ENCODE measurements around the gene NFAM1. TPM values are rescaled to one million over a fixed set of nuclear protein-coding genes. Genes with fewer than 3 reads are reported as not detected.

The NFAM1 gene
- total and polyA plus RNA-seq, 4 donors, result 1.2 to 2.5 (median 1.8) TPM

DNA sequence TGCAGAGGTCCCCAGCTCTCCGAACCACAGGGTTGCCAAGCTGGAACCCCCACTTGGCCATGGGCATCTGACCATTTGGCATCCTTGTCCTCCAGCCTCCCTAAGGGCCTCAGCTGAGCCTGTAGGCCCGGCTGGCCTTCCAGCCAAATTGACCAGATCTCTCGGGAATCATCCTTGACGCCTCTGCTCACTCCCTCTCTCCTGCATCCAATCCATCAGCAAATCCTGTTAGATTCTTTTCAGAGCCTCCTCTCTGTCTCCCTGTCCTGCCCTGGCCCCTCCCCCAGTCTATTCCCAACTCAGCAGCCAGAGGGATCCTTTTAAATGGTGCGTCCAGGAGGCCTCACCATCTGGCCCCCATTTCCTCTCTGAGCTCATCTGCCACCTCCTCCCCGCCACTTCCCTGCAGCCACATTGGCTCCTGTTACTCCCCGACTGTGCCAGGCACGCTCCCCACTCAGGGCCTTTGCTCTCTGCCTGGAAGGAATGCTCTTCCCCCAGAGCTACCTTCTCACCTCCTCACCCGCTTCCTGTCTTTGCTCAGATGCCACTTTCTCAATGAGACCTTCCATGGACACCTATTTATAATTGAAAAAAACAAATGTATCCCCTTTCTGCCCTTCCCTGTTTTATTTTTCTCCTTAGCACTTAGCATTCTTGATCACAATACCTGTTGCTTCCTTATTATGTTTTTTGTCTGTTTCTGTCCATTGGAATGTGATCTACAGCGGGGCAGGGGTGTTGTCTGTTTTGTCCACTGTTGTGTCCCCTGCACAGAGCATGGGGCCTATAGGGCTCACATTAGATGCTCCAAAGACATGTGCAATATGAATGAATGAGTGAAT lies 78.1 kb downstream of the NFAM1 start:
- no peak overlapping the region for H3K27ac ChIP-seq (ENCODE audit: low read depth, low read length)
- 43% methylated on average over 10 of the region's 10 CpGs for WGBS (ENCODE audit: insufficient coverage)
- peak in 2 of 6 donors; percentile 71 to 85 for DNase-seq (ENCODE audit: low read depth in 4 of 6, low spot score in 6 of 6)

DNA sequence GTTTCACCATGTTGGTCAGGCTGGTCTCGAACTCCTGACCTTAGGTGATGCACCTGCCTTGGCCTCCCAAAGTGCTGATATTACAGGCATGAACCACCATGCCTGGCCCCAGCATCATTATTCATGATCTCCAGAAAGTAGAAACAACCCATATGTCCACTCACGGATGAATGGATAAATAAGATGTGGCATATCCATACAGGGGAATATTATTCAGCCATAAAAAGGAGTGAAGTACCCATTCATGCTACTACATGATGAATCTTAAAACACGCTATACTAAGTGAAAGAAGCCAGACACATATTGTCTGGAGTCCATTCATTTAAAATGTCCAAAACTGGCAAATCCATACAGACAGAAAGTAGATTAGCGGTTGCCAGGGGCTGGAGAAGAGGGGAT lies 81.8 kb downstream of the NFAM1 start:
- Histone ChIP-seq H3K27me3 (ENCODE audit: control insufficient read depth, insufficient read depth, low read length) (no peaks in the 10 kb centered on the region), H3K4me1 (ENCODE audit: control insufficient read depth, insufficient read depth, low read length) (peaks cover 40% of the 10 kb centered on the region), H3K9me3 (ENCODE audit: control insufficient read depth, insufficient read depth, low read length) (peaks cover 1% of the 10 kb centered on the region), H3K4me3 (ENCODE audit: low read depth, low read length) (no peak overlapping the region), H3K27ac (ENCODE audit: low read depth, low read length) (no peak overlapping the region), H3K36me3 (ENCODE audit: control insufficient read depth, insufficient read depth, low read length) (no peaks in the 10 kb centered on the region)
- no peak for DNase-seq (ENCODE audit: low read depth in 4 of 6, low spot score in 6 of 6)
- 100% methylated on average over 1 of the region's 4 CpGs for WGBS (ENCODE audit: insufficient coverage)

More for the DNA sequence above, 78.1 kb downstream of the NFAM1 start:
- H3K36me3 ChIP-seq (ENCODE audit: control insufficient read depth, insufficient read depth, low read length), result no peaks in the 10 kb centered on the region
- H3K27me3 ChIP-seq (ENCODE audit: control insufficient read depth, insufficient read depth, low read length), result no peaks in the 10 kb centered on the region
- peaks cover 1% of the 10 kb centered on the region for H3K9me3 ChIP-seq (ENCODE audit: control insufficient read depth, insufficient read depth, low read length)
- peaks cover 12% of the 10 kb centered on the region for H3K4me1 ChIP-seq (ENCODE audit: control insufficient read depth, insufficient read depth, low read length)
- H3K4me3 ChIP-seq (ENCODE audit: low read depth, low read length), result no peak overlapping the region

DNA sequence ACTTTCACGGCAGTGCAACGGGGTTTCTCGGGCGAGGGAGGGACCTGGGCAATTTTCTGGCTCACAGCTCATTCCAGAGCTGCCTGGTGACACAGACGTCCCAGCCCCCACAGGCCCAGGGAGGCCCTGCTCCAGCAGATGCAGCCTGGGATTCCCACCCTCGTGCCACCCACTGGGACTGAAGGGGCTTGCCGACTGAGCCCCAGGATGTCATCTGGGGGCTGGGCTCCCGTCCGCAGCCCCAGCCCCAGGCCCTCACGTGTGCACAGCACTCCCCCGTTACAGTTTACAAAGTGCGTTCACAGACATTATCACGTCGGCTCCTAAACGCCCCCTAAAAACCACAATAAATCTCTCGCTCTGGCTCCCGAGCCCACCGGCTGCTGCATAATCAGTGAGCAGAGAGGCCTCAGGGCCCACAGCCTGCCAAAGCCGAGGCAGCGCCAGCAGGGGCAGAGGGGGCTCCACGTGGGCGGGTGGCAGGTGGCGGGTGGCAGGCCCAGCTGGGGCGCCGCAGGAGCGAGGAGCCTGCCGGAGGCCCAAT lies 84.8 kb downstream of the NFAM1 start:
- Histone ChIP-seq H3K27me3 (ENCODE audit: control insufficient read depth, insufficient read depth, low read length) (no peaks in the 10 kb centered on the region), H3K4me3 (ENCODE audit: low read depth, low read length) (peak overlapping the region; percentile 9), H3K27ac (ENCODE audit: low read depth, low read length) (no peak overlapping the region), H3K9me3 (ENCODE audit: control insufficient read depth, insufficient read depth, low read length) (peaks cover 1% of the 10 kb centered on the region), H3K4me1 (ENCODE audit: control insufficient read depth, insufficient read depth, low read length) (peaks cover 58% of the 10 kb centered on the region), H3K36me3 (ENCODE audit: control insufficient read depth, insufficient read depth, low read length) (no peaks in the 10 kb centered on the region)
- 14% methylated on average over 27 of the region's 27 CpGs for WGBS (ENCODE audit: insufficient coverage)
- DNase-seq (ENCODE audit: low read depth in 4 of 6, low spot score in 6 of 6), result peak in 2 of 6 donors; percentile 89 to 90

DNA sequence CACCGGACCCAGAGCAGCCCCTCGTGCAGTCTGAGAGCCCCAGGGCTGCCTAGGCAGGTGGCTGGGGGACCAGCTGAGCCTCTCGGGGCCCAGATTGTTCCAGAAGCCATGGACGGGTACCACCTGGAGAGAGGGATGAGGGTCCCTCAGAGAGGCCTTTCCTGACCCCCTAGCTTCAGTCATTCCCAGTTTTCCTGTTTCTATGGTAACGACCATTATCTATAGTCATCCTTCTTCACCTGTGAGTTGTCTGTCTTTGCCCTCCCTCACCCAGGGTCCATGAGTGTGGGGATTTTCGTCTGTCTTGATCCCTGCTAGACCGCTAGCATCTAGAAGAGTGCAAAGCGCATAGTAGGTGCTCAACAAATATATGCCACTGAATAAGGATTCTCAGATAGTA lies 85.5 kb downstream of the NFAM1 start:
- peaks cover 1% of the 10 kb centered on the region for H3K9me3 ChIP-seq (ENCODE audit: control insufficient read depth, insufficient read depth, low read length)
- no peaks in the 10 kb centered on the region for H3K27me3 ChIP-seq (ENCODE audit: control insufficient read depth, insufficient read depth, low read length)
- H3K27ac ChIP-seq (ENCODE audit: low read depth, low read length), result no peak overlapping the region
- no peak for DNase-seq (ENCODE audit: low read depth in 4 of 6, low spot score in 6 of 6)
- peak overlapping the region; percentile 9 for H3K4me3 ChIP-seq (ENCODE audit: low read depth, low read length)
- no peaks in the 10 kb centered on the region for H3K36me3 ChIP-seq (ENCODE audit: control insufficient read depth, insufficient read depth, low read length)
- peaks cover 64% of the 10 kb centered on the region for H3K4me1 ChIP-seq (ENCODE audit: control insufficient read depth, insufficient read depth, low read length)
- WGBS (ENCODE audit: insufficient coverage), result 65% methylated on average over 4 of the region's 8 CpGs

DNA sequence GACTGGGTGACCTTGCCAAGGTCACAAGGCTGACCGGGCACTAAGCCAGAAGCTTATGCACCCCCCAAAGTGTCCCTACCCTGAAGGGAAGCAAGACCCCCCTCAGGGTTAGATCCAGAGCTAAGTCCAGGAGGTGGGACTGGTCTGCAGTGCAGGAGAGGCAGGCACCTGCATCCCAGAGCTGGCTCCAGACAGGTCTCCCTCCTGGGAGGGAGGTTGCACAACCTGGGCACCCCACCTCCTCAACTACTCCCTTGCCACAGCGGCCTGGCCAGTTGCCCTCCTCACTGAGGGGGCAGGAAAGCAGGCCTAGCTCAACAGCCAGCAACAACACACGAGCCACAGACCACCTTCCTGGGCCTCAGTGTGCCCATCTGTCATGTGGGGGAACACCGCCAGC lies 86.7 kb downstream of the NFAM1 start:
- Histone ChIP-seq H3K4me3 (ENCODE audit: low read depth, low read length) (no peak overlapping the region), H3K9me3 (ENCODE audit: control insufficient read depth, insufficient read depth, low read length) (peaks cover 1% of the 10 kb centered on the region), H3K27me3 (ENCODE audit: control insufficient read depth, insufficient read depth, low read length) (no peaks in the 10 kb centered on the region), H3K4me1 (ENCODE audit: control insufficient read depth, insufficient read depth, low read length) (peaks cover 75% of the 10 kb centered on the region), H3K27ac (ENCODE audit: low read depth, low read length) (no peak overlapping the region), H3K36me3 (ENCODE audit: control insufficient read depth, insufficient read depth, low read length) (no peaks in the 10 kb centered on the region)
- no peak for DNase-seq (ENCODE audit: low read depth in 4 of 6, low spot score in 6 of 6)
- 80% methylated on average over 2 of the region's 4 CpGs for WGBS (ENCODE audit: insufficient coverage)

DNA sequence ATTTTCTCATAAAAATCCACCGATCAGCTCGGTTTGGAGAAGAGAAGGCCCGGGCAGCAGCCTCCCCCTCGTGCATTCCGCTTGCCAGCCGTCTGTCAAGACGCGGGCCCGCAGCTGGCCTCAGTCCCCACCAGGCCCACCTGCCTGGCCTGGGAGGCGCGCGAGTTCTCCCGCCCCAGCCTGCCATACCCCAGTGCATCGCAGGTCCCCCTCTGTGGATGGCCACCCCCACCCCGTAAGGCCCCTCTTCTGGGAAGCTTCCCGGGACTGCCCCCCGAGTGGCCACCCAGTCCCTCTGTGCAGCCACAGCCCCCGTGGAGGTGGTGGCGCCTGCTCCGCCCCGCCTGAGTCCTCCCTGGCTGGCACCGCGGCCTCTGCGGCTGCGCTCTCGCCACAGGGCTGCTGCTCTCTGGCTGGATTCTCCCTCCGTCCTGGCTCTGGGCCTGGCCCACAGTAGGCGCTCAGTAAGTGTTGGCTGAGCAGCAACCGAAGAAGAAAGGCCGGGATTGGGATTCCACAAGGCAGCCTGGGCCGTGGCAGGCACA lies 87.8 kb downstream of the NFAM1 start:
- Histone ChIP-seq H3K27me3 (ENCODE audit: control insufficient read depth, insufficient read depth, low read length) (no peaks in the 10 kb centered on the region), H3K27ac (ENCODE audit: low read depth, low read length) (peak overlapping the region; percentile 75), H3K4me1 (ENCODE audit: control insufficient read depth, insufficient read depth, low read length) (peaks cover 85% of the 10 kb centered on the region), H3K9me3 (ENCODE audit: control insufficient read depth, insufficient read depth, low read length) (no peaks in the 10 kb centered on the region), H3K4me3 (ENCODE audit: low read depth, low read length) (peak overlapping the region; percentile 21), H3K36me3 (ENCODE audit: control insufficient read depth, insufficient read depth, low read length) (no peaks in the 10 kb centered on the region)
- DNase-seq (ENCODE audit: low read depth in 4 of 6, low spot score in 6 of 6), result peak in 3 of 6 donors; percentile 71 to 97 (median 93)
- WGBS (ENCODE audit: insufficient coverage), result 4% methylated on average over 31 of the region's 31 CpGs

DNA sequence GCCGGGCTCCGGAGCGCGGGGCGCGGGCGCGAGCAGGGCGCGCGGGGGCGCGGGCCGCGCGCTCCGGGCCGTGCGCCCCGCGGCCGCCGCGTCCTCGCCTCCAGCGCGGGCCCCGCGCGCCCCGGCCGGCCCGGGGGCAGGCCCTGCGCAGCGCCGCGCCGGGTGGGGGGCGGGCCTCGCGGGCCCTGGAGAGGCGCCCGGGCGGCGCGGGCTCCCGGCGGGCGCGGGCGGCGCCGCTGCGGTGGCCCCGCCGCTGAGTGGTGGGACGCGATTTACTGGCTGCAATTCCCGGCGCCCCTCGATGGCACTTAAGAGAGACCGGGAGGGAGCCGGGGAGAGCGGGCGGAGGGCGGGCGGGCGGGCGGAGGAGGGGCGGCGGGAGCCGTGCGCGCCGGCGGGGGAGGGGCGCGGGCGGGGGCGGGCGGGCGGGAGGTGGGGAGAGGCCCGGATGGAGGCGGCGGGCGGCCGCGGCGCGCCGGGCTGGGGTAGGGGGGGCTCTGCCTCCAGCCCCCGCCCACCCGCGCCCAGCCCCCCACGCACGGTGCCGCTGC lies 88.6 kb downstream of the NFAM1 start:
- under 1% methylated on average over 58 of the region's 97 CpGs for WGBS (ENCODE audit: insufficient coverage)
- no peak overlapping the region for H3K4me3 ChIP-seq (ENCODE audit: low read depth, low read length)
- H3K4me1 ChIP-seq (ENCODE audit: control insufficient read depth, insufficient read depth, low read length), result peaks cover 91% of the 10 kb centered on the region
- no peaks in the 10 kb centered on the region for H3K9me3 ChIP-seq (ENCODE audit: control insufficient read depth, insufficient read depth, low read length)
- DNase-seq (ENCODE audit: low read depth in 4 of 6, low spot score in 6 of 6), result peak in 2 of 6 donors; percentile 78 to 89
- no peak overlapping the region for H3K27ac ChIP-seq (ENCODE audit: low read depth, low read length)
- H3K36me3 ChIP-seq (ENCODE audit: control insufficient read depth, insufficient read depth, low read length), result no peaks in the 10 kb centered on the region
- H3K27me3 ChIP-seq (ENCODE audit: control insufficient read depth, insufficient read depth, low read length), result no peaks in the 10 kb centered on the region

DNA sequence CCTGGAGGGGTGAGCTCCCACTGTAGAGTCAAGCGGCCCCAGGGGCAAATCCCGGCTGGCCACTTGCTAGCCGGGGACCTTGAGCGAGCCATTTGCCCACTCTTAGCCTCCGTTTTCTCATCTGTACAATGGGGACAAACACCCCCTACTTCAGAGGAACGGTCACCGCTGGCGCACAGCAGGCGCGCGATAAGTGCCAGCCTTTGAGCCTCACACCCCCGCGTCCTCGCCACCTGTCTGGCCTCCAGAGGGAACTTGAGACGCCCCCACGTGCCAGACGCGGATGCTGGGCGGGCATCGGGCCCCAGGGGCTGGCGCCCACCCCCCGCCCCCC lies 89.1 kb downstream of the NFAM1 start:
- Histone ChIP-seq H3K4me1 (ENCODE audit: control insufficient read depth, insufficient read depth, low read length) (peaks cover 91% of the 10 kb centered on the region), H3K36me3 (ENCODE audit: control insufficient read depth, insufficient read depth, low read length) (no peaks in the 10 kb centered on the region), H3K9me3 (ENCODE audit: control insufficient read depth, insufficient read depth, low read length) (no peaks in the 10 kb centered on the region), H3K27ac (ENCODE audit: low read depth, low read length) (no peak overlapping the region), H3K4me3 (ENCODE audit: low read depth, low read length) (peak overlapping the region; percentile 35), H3K27me3 (ENCODE audit: control insufficient read depth, insufficient read depth, low read length) (no peaks in the 10 kb centered on the region)
- peak in 2 of 6 donors; percentile 51 to 61 for DNase-seq (ENCODE audit: low read depth in 4 of 6, low spot score in 6 of 6)
- WGBS (ENCODE audit: insufficient coverage), result 13% methylated on average over 22 of the region's 22 CpGs

DNA sequence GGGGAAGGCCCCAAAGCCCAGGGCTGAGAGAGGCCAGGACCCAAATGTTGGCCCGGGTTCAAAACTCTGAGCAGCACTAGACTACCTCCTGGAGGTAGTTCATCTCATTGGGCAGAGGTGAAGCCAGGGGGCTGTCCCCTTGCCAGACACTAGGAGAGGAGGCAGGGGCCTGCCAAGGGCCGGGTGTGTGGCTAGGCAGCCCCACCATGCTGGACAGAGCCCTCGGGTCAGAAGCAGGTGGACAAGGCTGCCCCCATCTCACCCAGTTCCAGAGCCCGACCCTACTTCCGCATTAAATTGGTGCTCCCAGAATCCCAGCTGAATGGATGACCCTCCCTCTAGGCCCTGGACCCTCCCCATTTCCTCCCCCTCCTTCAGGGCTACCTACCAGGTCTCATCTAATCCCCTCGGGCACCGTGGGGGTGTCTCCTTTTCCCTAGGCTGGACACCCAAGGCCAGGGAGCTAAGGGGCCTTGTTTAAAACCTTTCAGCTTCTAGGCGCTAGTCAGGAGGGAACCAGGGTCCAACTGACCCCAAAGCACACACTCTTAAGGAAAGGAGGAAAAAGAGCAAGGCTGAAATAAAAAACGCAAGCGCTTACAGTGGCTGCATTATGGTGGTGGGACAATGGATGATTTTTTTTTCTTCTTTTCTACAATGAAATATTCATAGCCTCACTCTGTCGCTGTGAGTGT lies 89.6 kb downstream of the NFAM1 start:
- H3K4me1 ChIP-seq (ENCODE audit: control insufficient read depth, insufficient read depth, low read length), result peaks cover 90% of the 10 kb centered on the region
- H3K9me3 ChIP-seq (ENCODE audit: control insufficient read depth, insufficient read depth, low read length), result no peaks in the 10 kb centered on the region
- no peaks in the 10 kb centered on the region for H3K36me3 ChIP-seq (ENCODE audit: control insufficient read depth, insufficient read depth, low read length)
- WGBS (ENCODE audit: insufficient coverage), result 47% methylated on average over 9 of the region's 11 CpGs
- no peak for DNase-seq (ENCODE audit: low read depth in 4 of 6, low spot score in 6 of 6)
- no peak overlapping the region for H3K27ac ChIP-seq (ENCODE audit: low read depth, low read length)
- no peaks in the 10 kb centered on the region for H3K27me3 ChIP-seq (ENCODE audit: control insufficient read depth, insufficient read depth, low read length)
- H3K4me3 ChIP-seq (ENCODE audit: low read depth, low read length), result peak overlapping the region; percentile 35
